Vagina (tissue), 2 donors: ENCODE results near the gene RALA. TPM values are rescaled to one million over a fixed set of nuclear protein-coding genes. Genes with fewer than 3 reads are reported as not detected.
"Not testable (repeated sequence)": the region's sequence is repeated elsewhere in the genome, so short reads cannot be mapped to it uniquely, and the experiment has no call there.

Source experiments
- DNase-seq, 2 donors: peaks; one replicate each; pipeline ENCODE4 v3.0.0-alpha.2; 2017; ENCODE audit errors: extremely low spot score in 2 of 2
- H3K27ac ChIP-seq: fragments of 200-600 bp; sonication (generic); one replicate; pipeline ENCODE4 v1.5.1; 2019
- H3K27me3 ChIP-seq: fragments of 200-600 bp; sonication (generic); one replicate; pipeline ENCODE4 v1.5.1; 2019
- H3K36me3 ChIP-seq, 2 donors: fragments of 200-600 bp; sonication (generic); one replicate each; pipeline ENCODE4 v1.5.1; 2017 to 2019
- H3K4me1 ChIP-seq: fragments of 200-600 bp; sonication (generic); one replicate; pipeline ENCODE4 v1.5.1; 2019
- H3K4me3 ChIP-seq, 2 donors: fragments of 200-600 bp; sonication (generic); 1 replicate in 1 of 2; 2 replicates in 1 of 2; pipeline ENCODE4 v1.5.1; 2016 to 2019
- H3K9me3 ChIP-seq: fragments of 200-600 bp; sonication (generic); one replicate; pipeline ENCODE4 v1.5.1; 2019
- CTCF ChIP-seq, 3 experiments: fragments of 450-650 bp in 2 of 3; fragments of 200-600 bp in 1 of 3; sonication (generic) in 1 of 3; IDR thresholded peaks; one replicate each; pipeline ENCODE4 v1.5.1; 2017 to 2019; ENCODE audit warnings: antibody characterized with exemption in 3 of 3, mild to moderate bottlenecking in 2 of 3, moderate library complexity in 2 of 3
- POLR2A ChIP-seq, 2 donors: fragments of 450-650 bp; IDR thresholded peaks; one replicate each; pipeline ENCODE4 v1.6.1; 2017; ENCODE audit warnings: antibody characterized with exemption in 2 of 2, mild to moderate bottlenecking in 2 of 2, moderate library complexity in 2 of 2
- POLR2AphosphoS5 ChIP-seq, 2 donors: sonication (generic); formaldehyde crosslinking; IDR thresholded peaks; one replicate each; pipeline ENCODE4 v1.9.0; 2017; ENCODE audit warnings: antibody characterized with exemption in 2 of 2, mild to moderate bottlenecking in 2 of 2, low read depth in 1 of 2; ENCODE audit not compliant: insufficient read depth in 1 of 2
- intact Hi-C: fragments of 100-400 bp; cut with DNase I; formaldehyde crosslinking; loops from one replicate; pipeline ENCODE4 v1.15.1; 2023
- total RNA-seq: library from RNA; depleted of rRNA; stranded (reverse); fragments of >200 nt; gene quantifications from one replicate; pipeline ENCODE4 v1.2.3, GENCODE V29; 2016

RALA gene
- total RNA-seq, 1 donor from 2014 or later: 20.1 TPM

- Histone ChIP-seq H3K36me3 (peaks cover 0 to 17% of the 10 kb centered on the region in 2 donors), H3K27ac (no peak overlapping the region), H3K4me3 (no peak overlapping the region), H3K4me1 (peaks cover 6% of the 10 kb centered on the region), H3K9me3 (no peaks in the 10 kb centered on the region), H3K27me3 (no peaks in the 10 kb centered on the region)
- TF ChIP-seq POLR2AphosphoS5 (IDR thresholded peaks at IDR 0.05; ENCODE audit: insufficient read depth in 1 of 2, low read depth in 1 of 2): no peak
- TF ChIP-seq POLR2A (IDR thresholded peaks at IDR 0.05): no peak
- no peak for TF ChIP-seq CTCF (IDR thresholded peaks at IDR 0.05)
- intact Hi-C loops: no loop called here
- no peak for DNase-seq
These were observed 65.5 kb downstream of the RALA start for GRCh38 chr7:39688611-39689480.

GRCh38 chr7:39691821-39692220 lies 68.4 kb downstream of the RALA start:
- no peak for DNase-seq
- Histone ChIP-seq H3K4me1 (no peaks in the 10 kb centered on the region), H3K27ac (no peak overlapping the region), H3K4me3 (no peak overlapping the region), H3K27me3 (no peaks in the 10 kb centered on the region), H3K9me3 (no peaks in the 10 kb centered on the region), H3K36me3 (peaks cover 0 to 21% of the 10 kb centered on the region in 2 donors)
- TF ChIP-seq POLR2AphosphoS5 (IDR thresholded peaks at IDR 0.05; ENCODE audit: insufficient read depth in 1 of 2, low read depth in 1 of 2): no peak
- TF ChIP-seq CTCF (IDR thresholded peaks at IDR 0.05): no peak
- intact Hi-C loops: no loop called here

GRCh38 chr7:39693086-39693485 lies 69.7 kb downstream of the RALA start:
- H3K27me3 ChIP-seq, H3K9me3 ChIP-seq, DNase-seq, H3K4me3 ChIP-seq, H3K4me1 ChIP-seq, intact Hi-C loops, H3K27ac ChIP-seq: not testable (repeated sequence)
- H3K36me3 ChIP-seq: peaks cover 0 to 26% of the 10 kb centered on the region in 2 donors

- Histone ChIP-seq H3K4me1 (no peaks in the 10 kb centered on the region), H3K36me3 (peaks cover 0 to 26% of the 10 kb centered on the region in 2 donors), H3K4me3 (no peak overlapping the region), H3K27ac (no peak overlapping the region), H3K27me3 (no peaks in the 10 kb centered on the region), H3K9me3 (no peaks in the 10 kb centered on the region)
- TF ChIP-seq POLR2A (IDR thresholded peaks at IDR 0.05) (no peak), POLR2AphosphoS5 (IDR thresholded peaks at IDR 0.05; ENCODE audit: insufficient read depth in 1 of 2, low read depth in 1 of 2) (no peak), CTCF (IDR thresholded peaks at IDR 0.05) (no peak)
- DNase-seq: no peak
- intact Hi-C loops: no loop called here
These were observed 70.4 kb downstream of the RALA start for GRCh38 chr7:39693812-39694211.

- H3K36me3 ChIP-seq: peaks cover 0 to 19% of the 10 kb centered on the region in 2 donors
- intact Hi-C loops: no loop called here
- H3K4me3 ChIP-seq: no peak overlapping the region
- H3K27ac ChIP-seq: no peak overlapping the region
- TF ChIP-seq POLR2A (IDR thresholded peaks at IDR 0.05): no peak
- TF ChIP-seq POLR2AphosphoS5 (IDR thresholded peaks at IDR 0.05; ENCODE audit: insufficient read depth in 1 of 2, low read depth in 1 of 2): no peak
- no peak for TF ChIP-seq CTCF (IDR thresholded peaks at IDR 0.05)
- H3K27me3 ChIP-seq: no peaks in the 10 kb centered on the region
- no peaks in the 10 kb centered on the region for H3K4me1 ChIP-seq
- no peak for DNase-seq
- H3K9me3 ChIP-seq: no peaks in the 10 kb centered on the region
These were observed 72.6 kb downstream of the RALA start for GRCh38 chr7:39695852-39696586.
